Activated gamma-delta T cell treated with anti-CD3 and anti-CD28 coated beads, Interleukin-2, amount 50 U/mL, for 16 hours (primary cell): ENCODE data around the gene ADGRL2.

Source experiments
- DNase-seq: peaks from one replicate; pipeline ENCODE4 v3.0.0-alpha.2; 2020; ENCODE audit warnings: low read depth

ADGRL2 gene

DNA sequence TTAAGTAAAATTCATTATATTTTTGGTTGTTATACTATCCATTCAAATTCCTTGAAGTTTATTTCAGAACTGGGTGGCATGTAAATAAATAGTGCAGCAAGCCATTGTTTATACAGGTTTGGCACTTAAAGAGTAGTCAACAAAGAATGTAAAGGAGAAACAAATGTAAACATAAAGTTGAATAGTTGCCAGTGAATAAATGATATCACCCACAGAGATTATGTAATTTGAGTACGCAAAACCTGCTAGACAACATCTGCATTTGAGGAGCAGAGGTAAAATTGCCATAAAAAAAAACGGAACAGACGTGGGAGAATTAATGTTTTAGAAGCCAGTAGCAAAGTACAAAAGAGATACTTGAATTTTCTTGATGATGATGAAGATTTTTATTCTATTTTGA is 111.6 kb downstream of the ADGRL2 start:
- no peak for DNase-seq

GRCh38 chr1:81915937-81916336 is 115.2 kb downstream of the ADGRL2 start:
- no peak for DNase-seq

- DNase-seq = no peak
Measured at GRCh38 chr1:81920245-81920740, 119.6 kb downstream of the ADGRL2 start.

DNA sequence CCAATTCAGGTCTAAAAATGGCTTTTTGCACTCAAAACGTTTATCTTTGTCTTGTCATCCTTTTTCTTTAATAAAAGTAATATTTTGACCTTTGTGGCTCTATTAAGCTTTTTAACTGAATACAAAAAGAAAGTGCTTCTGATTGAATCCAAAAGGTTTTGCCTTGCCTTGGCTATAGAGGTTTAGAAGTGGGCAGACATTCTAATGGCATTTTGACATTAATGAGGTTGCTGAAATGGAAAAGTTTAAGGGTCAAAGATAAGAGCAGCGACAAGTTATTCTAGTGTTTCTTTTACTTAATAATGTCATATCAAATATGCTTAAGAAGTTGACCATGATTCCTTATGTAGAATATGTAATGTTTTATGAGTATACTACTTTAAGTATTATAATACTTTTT is 120.2 kb downstream of the ADGRL2 start:
- DNase-seq = no peak

- DNase-seq = no peak
Measured at GRCh38 chr1:81921344-81921743, 120.6 kb downstream of the ADGRL2 start.

- DNase-seq = no peak
Measured at GRCh38 chr1:81921851-81922462, 121.2 kb downstream of the ADGRL2 start.

- no peak for DNase-seq
Measured at GRCh38 chr1:81922955-81923354, 122.2 kb downstream of the ADGRL2 start.

DNA sequence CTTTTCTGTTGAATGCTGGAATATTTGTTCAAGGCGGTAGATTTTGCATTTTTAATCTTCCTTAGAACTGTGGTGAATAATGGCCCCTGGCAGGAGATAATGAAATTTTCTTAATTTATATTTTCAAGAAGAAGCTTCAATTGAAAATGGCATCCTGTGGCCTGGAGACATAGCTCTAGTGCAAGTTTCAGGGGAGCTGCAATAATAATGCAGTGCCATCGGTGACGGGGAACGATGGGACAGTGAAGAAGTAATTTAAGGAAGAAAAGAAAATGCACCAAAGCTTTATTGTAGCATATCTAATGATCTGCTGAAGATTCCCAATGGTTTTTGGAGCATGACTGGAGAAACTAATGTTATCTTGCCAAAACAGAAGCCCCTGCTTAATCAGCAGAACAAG is 128.4 kb downstream of the ADGRL2 start:
- no peak for DNase-seq

DNA sequence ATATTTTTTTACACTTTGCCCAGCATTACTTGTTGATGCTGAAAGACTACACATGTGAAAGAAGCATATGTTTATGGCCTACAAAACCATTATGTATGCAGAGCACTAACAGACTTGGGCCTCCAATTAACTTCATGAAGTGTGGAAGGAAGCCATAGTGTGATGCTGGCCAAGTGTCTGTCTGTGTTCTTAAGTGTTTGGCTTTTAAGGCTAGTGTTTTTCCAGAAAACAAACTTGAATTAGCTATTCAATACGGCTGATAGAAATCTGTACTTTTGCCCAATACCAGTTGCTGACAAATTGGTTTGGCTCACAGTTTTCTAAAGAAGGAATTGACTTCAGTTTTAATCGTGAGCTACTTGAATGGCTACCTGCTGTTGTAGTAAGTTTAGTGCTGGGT is 136.1 kb downstream of the ADGRL2 start:
- no peak for DNase-seq

DNA sequence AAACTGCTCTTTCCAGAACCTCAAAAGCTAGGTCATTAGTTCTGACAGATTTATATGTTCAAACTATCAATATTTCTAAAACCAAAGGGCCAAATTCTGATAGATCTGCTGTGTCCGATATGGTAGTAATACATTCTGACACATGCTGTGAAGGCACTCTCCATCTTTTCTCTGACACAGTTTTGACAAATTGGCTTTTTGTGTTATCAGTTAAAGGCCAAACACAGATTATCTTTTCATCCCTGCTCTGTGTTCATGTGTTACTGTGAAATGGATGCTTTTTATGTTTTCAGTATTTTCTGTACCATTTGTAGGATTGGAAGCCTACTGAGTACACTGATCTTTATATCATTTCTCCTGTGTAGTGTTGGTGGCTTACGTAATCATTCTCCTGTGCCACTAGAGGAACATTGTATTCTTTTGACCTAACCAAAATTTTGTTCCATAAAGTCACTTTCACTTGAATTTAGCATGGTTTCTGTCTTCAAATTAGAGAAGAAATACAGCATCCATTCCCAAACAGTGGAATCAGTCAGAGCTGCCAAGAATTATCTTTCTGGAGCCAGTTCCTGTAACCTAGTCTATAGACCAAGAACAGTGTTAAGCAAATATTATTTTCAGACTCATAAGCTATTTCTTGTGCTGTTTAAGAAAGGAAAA is 137.2 kb downstream of the ADGRL2 start:
- no peak for DNase-seq

GRCh38 chr1:81948495-81948894 is 147.8 kb downstream of the ADGRL2 start:
- no peak for DNase-seq

DNA sequence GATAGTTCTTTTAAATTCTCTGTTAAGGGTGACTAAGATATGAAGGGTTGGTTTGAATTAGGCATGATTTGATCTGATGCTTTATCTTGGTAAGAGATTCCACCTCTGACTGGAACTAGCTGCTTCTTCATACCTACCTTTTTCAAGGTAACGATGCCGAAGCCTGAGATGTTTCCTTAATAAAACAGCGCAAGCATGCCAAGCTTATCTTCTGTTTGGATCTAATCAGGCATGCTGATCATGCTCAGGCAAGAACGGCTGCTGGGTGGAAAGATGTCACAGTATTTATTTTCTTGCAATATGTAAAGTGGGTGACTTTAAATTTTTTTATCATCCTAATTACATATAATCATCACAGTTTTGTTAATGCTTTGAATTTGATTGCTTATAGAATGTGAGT is 148.7 kb downstream of the ADGRL2 start:
- no peak for DNase-seq

DNA sequence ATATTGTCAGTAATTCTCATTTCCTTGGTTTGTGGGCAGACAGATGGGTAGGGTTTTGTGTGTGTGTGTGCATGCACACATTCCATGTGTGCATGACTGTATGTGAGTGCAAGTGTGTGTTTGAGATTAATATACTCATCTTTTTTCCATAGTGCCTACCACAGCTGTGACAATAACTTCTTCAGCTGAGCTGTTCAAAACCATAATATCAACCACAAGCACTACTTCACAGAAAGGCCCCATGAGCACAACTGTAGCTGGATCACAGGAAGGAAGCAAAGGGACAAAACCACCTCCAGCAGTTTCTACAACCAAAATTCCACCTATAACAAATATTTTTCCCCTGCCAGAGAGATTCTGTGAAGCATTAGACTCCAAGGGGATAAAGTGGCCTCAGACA is 149.3 kb downstream of the ADGRL2 start:
- DNase-seq = no peak

GRCh38 chr1:81950591-81951244 is 150.0 kb downstream of the ADGRL2 start:
- no peak for DNase-seq

- no peak for DNase-seq
Measured at GRCh38 chr1:81954534-81955020, 153.8 kb downstream of the ADGRL2 start.

GRCh38 chr1:81967951-81968350 is 167.2 kb downstream of the ADGRL2 start:
- DNase-seq = no peak

GRCh38 chr1:81970416-81970815 is 169.7 kb downstream of the ADGRL2 start:
- no peak for DNase-seq

GRCh38 chr1:81974222-81974841 is 173.6 kb downstream of the ADGRL2 start:
- no peak for DNase-seq

DNA sequence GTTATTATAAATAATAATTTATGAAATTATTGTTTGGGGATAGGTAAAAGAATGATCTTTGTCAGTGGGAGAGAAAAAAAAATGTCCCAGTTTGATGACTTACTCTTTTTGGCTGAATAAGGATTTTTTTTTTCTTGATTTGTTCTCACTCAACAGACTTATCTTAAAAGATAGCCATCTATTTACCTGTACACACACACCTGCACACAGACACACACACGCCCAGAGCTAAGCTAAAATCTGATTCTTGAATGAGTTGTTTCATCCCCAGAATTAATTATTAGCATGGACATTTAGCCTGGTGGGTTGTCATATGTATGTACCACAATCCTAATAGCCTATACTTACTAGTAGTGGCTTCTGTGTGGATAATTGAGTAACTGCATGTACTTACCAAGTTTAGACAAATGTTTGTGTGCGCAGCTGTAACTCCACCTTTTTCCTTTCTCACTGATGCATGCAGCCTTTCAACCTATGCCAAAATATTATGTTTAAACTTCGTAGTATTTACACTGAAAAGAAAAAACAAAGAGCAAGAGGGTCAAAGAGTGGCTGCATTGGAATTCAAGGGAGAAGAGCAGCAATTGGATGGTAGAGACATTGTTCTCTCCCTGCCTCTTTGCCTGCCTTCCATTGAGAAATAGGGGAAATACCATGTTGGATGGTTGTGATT is 174.3 kb downstream of the ADGRL2 start:
- DNase-seq = no peak

DNA sequence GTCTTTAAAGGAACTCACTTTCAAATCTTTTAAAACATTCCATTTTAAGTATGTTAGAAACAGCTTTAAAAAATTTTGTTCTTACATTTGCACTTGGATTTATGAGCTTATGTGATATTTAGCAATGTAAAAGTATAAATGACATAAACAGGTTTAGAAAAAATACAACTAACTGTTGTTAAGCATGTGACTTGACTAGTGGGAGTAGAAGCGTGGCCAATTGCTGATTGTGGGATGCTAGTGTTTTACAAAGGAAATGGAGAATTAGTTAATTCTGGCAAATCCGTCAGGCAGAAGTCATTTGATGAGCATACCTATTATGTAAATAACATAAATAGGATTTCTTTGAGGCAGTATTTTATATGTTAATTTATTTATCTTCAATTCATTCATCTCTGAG is 175.8 kb downstream of the ADGRL2 start:
- no peak for DNase-seq

GRCh38 chr1:81978945-81979344 is 178.2 kb downstream of the ADGRL2 start:
- DNase-seq = no peak

DNA sequence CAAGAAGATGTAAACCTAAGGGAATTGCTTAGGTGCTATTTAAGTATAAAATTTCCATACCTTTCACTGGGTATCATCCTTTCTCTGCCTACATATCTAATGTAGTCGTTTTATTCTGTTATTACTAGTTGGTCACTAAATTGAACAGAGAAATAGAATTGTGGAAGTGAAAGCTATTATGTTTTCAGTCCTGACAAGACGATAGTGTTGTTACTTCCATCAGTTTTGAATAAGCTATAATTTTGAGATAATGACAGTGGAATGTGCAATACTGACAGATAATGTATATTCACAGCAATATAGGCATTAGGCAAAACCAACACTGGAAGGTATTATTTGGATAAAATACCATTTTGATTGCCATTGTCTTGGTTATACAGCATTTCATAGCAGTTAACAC is 181.8 kb downstream of the ADGRL2 start:
- DNase-seq = no peak
